GM23338 (cell line): ENCODE measurements around the gene MYL6. TPM values are rescaled to one million over a fixed set of nuclear protein-coding genes. Genes with fewer than 3 reads are reported as not detected.
A peak's percentile ranks its signal among the peaks of the same experiment; 100 is the strongest.

Experiments
- ATAC-seq: fragments of 200-7000 bp; cut with Tn5 transposase; 3 replicates; pipeline ENCODE4 v1.9.1; 2020
- DNase-seq: peaks from one replicate; pipeline ENCODE4 v3.0.0-alpha.2; 2015; ENCODE audit warnings: low spot score
- H2AFZ ChIP-seq: fragments of 200-600 bp; sonication (generic); 2 replicates; pipeline ENCODE4 v1.8.0; 2016; ENCODE audit warnings: antibody characterized with exemption, mild to moderate bottlenecking, moderate library complexity
- H3F3A ChIP-seq: fragments of 200-600 bp; sonication (generic); replicated peaks from 2 replicates; pipeline ENCODE4 v1.8.0; 2017; ENCODE audit warnings: antibody characterized with exemption, mixed run types, low read depth
- H3K27ac ChIP-seq: fragments of 200-600 bp; sonication (generic); 2 replicates; pipeline ENCODE4 v1.6.1; 2016; ENCODE audit warnings: low read depth
- H3K27me3 ChIP-seq: fragments of 200-600 bp; sonication (generic); 2 replicates; pipeline ENCODE4 v1.8.0; 2016; ENCODE audit warnings: mild to moderate bottlenecking, mixed run types, moderate library complexity; ENCODE audit not compliant: insufficient read depth
- H3K36me3 ChIP-seq: fragments of 200-600 bp; sonication (generic); 2 replicates; pipeline ENCODE4 v1.8.0; 2016; ENCODE audit warnings: mild to moderate bottlenecking; ENCODE audit not compliant: insufficient read depth
- H3K4me1 ChIP-seq: fragments of 200-600 bp; sonication (generic); 2 replicates; pipeline ENCODE4 v1.8.0; 2016; ENCODE audit warnings: mild to moderate bottlenecking, moderate library complexity; ENCODE audit not compliant: insufficient read depth
- H3K4me2 ChIP-seq: fragments of 200-600 bp; sonication (generic); 2 replicates; pipeline ENCODE4 v1.7.1; 2017; ENCODE audit warnings: mixed run types
- H3K4me3 ChIP-seq: fragments of 200-600 bp; sonication (generic); 2 replicates; pipeline ENCODE4 v1.6.1; 2016; ENCODE audit warnings: mixed run types
- H3K79me2 ChIP-seq: fragments of 200-600 bp; sonication (generic); replicated peaks from 2 replicates; pipeline ENCODE4 v1.8.0; 2017; ENCODE audit warnings: mild to moderate bottlenecking; ENCODE audit not compliant: insufficient read depth
- H3K9me2 ChIP-seq: fragments of 200-600 bp; sonication (generic); 2 replicates; pipeline ENCODE4 v1.8.0; 2017; ENCODE audit not compliant: insufficient read depth
- H4K20me1 ChIP-seq: fragments of 200-600 bp; sonication (generic); replicated peaks from 2 replicates; pipeline ENCODE4 v1.8.0; 2017; ENCODE audit warnings: mild to moderate bottlenecking; ENCODE audit not compliant: insufficient read depth
- H3K27ac Mint-ChIP-seq: 2 replicates; pipeline ENCODE4 v1.8.0; 2020; ENCODE audit warnings: inconsistent platforms, mild to moderate bottlenecking, moderate library complexity, mixed read lengths
- H3K27me3 Mint-ChIP-seq: 3 replicates; pipeline ENCODE4 v1.8.0; 2022; ENCODE audit warnings: low read depth, mild to moderate bottlenecking, moderate library complexity, mixed read lengths, inconsistent platforms; ENCODE audit not compliant: insufficient read depth, poor library complexity
- H3K36me3 Mint-ChIP-seq: 3 replicates; pipeline ENCODE4 v1.8.0; 2021; ENCODE audit warnings: low read depth, mild to moderate bottlenecking, inconsistent platforms, moderate library complexity, mixed read lengths
- H3K4me1 Mint-ChIP-seq: 3 replicates; pipeline ENCODE4 v1.8.0; 2020; ENCODE audit warnings: mild to moderate bottlenecking, inconsistent platforms, mixed read lengths
- H3K4me3 Mint-ChIP-seq: 3 replicates; pipeline ENCODE4 v1.8.0; 2021; ENCODE audit warnings: moderate library complexity, mild to moderate bottlenecking, inconsistent platforms, mixed read lengths
- H3K9me3 Mint-ChIP-seq: 3 replicates; pipeline ENCODE4 v1.8.0; 2020; ENCODE audit warnings: moderate library complexity, mild to moderate bottlenecking, inconsistent platforms, mixed read lengths
- CREB1 ChIP-seq: fragments of 250-450 bp; sonication (Bioruptor Pico); IDR thresholded peaks from 2 replicates; pipeline ENCODE4 v1.5.0; 2020; ENCODE audit warnings: low read depth, mild to moderate bottlenecking, moderate library complexity
- EZH2 ChIP-seq: fragments of 200-600 bp; sonication (generic); IDR thresholded peaks from one replicate; pipeline ENCODE4 v1.8.0; 2017; ENCODE audit warnings: antibody characterized with exemption, mild to moderate bottlenecking, low read depth; ENCODE audit not compliant: unreplicated experiment
- EZH2phosphoT487 ChIP-seq: fragments of 200-600 bp; sonication (generic); IDR thresholded peaks from one replicate; pipeline ENCODE4 v1.8.1; 2018; ENCODE audit warnings: antibody characterized with exemption; ENCODE audit not compliant: unreplicated experiment
- JUNB ChIP-seq: IDR thresholded peaks from one replicate; pipeline ENCODE4 v1.6.1; 2016; ENCODE audit warnings: antibody characterized with exemption; ENCODE audit not compliant: unreplicated experiment
- NANOG ChIP-seq: IDR thresholded peaks from 2 replicates; pipeline ENCODE4 v1.6.1; 2016; ENCODE audit warnings: antibody characterized with exemption, borderline replicate concordance
- POLR2AphosphoS5 ChIP-seq: IDR thresholded peaks from 2 replicates; pipeline ENCODE4 v1.6.1; 2016; ENCODE audit warnings: antibody characterized with exemption, low read depth
- STAT1 ChIP-seq: IDR thresholded peaks from one replicate; pipeline ENCODE4 v1.6.1; 2016; ENCODE audit warnings: antibody characterized with exemption; ENCODE audit not compliant: unreplicated experiment
- ZNF114 ChIP-seq: fragments of 250-450 bp; sonication (Bioruptor Pico); IDR thresholded peaks from 2 replicates; pipeline ENCODE4 v1.5.0; 2020; ENCODE audit warnings: mild to moderate bottlenecking, moderate library complexity
- ZNF331 ChIP-seq: fragments of 250-450 bp; sonication (Bioruptor Pico); IDR thresholded peaks from 2 replicates; pipeline ENCODE4 v1.5.0; 2020; ENCODE audit warnings: low read depth, mild to moderate bottlenecking, moderate library complexity
- polyA plus RNA-seq: library from polyadenylated mRNA; unstranded; fragments of >200 nt; fragmentation: Nextera tagmentation; extraction: Ambion mirVana; gene quantifications from 2 replicates; pipeline ENCODE4 v1.2.1, GENCODE V29; 2016
- total RNA-seq: library from RNA; depleted of rRNA; stranded (reverse); fragments of >200 nt; shearing (Covaris generic); gene quantifications from 2 replicates; pipeline ENCODE4 v1.2.3, GENCODE V29; 2014
- TF ChIP-seq, protein P1 (sequence below): IDR thresholded peaks from 2 replicates; pipeline ENCODE4 v1.6.1; 2016; ENCODE audit warnings: antibody characterized with exemption
- TF ChIP-seq, protein P2 (sequence below): IDR thresholded peaks from one replicate; pipeline ENCODE4 v1.6.1; 2018; ENCODE audit warnings: antibody characterized with exemption; ENCODE audit not compliant: unreplicated experiment
- TF ChIP-seq, protein P3 (sequence below), 2 experiments: fragments of 200-600 bp in 1 of 2; sonication (generic) in 1 of 2; conservative IDR thresholded peaks; 2 replicates each; pipeline versions ENCODE4 v1.5.1 to v1.6.1; 2016 to 2017; ENCODE audit warnings: antibody characterized with exemption in 2 of 2, low read depth in 2 of 2, mild to moderate bottlenecking in 2 of 2, moderate library complexity in 1 of 2
- TF ChIP-seq, protein P4 (sequence below): fragments of 250-450 bp; sonication (Bioruptor Pico); IDR thresholded peaks from 2 replicates; pipeline ENCODE4 v1.5.0; 2020; ENCODE audit warnings: mild to moderate bottlenecking, moderate library complexity

Gene MYL6
- total and polyA plus RNA-seq, 2 experiments from 2014 or later, result 1,092 to 1,545 TPM

DNA sequence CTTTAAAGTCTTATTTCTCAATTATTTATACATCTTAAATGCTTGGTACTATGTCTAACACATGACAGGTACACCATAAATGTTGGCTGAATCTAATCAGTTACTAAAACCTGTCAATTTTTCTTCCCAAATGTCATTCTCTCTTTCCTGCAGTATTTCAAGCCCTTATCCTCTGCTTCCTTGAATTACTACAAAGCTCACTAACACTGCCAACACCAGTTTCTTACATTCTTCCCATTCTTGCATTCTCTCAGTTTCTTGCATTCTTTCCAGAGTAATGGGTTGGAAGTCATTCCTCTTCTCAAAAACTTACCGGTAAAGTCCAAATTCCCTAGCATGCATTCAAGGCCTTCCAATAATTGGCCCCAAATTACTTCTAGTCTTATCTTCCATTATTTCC lies 40.7 kb downstream of the MYL6 start:
- Mint-ChIP-seq H3K27me3 (peaks cover 14% of the 10 kb centered on the region), H3K27ac (0 out of 2 replicates have a peak overlapping the region, but pooled peaks have one; percentile 18), H3K9me3 (no peaks in the 10 kb centered on the region), H3K36me3 (peaks cover 8% of the 10 kb centered on the region; the same call in 1 of the 3 replicates), H3K4me3 (no peak overlapping the region; the same call in 2 of the 3 replicates), H3K4me1 (peaks cover 21% of the 10 kb centered on the region)
- ATAC-seq (peak; percentile 60), DNase-seq (peak; percentile 72)
- H3K27me3 ChIP-seq, result no peaks in the 10 kb centered on the region
- H3K4me1 ChIP-seq, result no peaks in the 10 kb centered on the region
- no peaks in the 10 kb centered on the region for H3K36me3 ChIP-seq
- H3K9me2 ChIP-seq, result 0 out of 2 replicates have a peak, but pooled peaks cover 5% of the 10 kb centered on the region
- no peak overlapping the region for H3K4me3 ChIP-seq
- H3K79me2 ChIP-seq, result no peaks in the 10 kb centered on the region
- TF ChIP-seq ZNF114 (CRISPR knock-in tag), result no peak
- TF ChIP-seq, protein P1, sequence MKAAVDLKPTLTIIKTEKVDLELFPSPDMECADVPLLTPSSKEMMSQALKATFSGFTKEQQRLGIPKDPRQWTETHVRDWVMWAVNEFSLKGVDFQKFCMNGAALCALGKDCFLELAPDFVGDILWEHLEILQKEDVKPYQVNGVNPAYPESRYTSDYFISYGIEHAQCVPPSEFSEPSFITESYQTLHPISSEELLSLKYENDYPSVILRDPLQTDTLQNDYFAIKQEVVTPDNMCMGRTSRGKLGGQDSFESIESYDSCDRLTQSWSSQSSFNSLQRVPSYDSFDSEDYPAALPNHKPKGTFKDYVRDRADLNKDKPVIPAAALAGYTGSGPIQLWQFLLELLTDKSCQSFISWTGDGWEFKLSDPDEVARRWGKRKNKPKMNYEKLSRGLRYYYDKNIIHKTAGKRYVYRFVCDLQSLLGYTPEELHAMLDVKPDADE, result no peak
- TF ChIP-seq, protein P2, sequence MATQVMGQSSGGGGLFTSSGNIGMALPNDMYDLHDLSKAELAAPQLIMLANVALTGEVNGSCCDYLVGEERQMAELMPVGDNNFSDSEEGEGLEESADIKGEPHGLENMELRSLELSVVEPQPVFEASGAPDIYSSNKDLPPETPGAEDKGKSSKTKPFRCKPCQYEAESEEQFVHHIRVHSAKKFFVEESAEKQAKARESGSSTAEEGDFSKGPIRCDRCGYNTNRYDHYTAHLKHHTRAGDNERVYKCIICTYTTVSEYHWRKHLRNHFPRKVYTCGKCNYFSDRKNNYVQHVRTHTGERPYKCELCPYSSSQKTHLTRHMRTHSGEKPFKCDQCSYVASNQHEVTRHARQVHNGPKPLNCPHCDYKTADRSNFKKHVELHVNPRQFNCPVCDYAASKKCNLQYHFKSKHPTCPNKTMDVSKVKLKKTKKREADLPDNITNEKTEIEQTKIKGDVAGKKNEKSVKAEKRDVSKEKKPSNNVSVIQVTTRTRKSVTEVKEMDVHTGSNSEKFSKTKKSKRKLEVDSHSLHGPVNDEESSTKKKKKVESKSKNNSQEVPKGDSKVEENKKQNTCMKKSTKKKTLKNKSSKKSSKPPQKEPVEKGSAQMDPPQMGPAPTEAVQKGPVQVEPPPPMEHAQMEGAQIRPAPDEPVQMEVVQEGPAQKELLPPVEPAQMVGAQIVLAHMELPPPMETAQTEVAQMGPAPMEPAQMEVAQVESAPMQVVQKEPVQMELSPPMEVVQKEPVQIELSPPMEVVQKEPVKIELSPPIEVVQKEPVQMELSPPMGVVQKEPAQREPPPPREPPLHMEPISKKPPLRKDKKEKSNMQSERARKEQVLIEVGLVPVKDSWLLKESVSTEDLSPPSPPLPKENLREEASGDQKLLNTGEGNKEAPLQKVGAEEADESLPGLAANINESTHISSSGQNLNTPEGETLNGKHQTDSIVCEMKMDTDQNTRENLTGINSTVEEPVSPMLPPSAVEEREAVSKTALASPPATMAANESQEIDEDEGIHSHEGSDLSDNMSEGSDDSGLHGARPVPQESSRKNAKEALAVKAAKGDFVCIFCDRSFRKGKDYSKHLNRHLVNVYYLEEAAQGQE, result no peak
- no peak for TF ChIP-seq POLR2AphosphoS5
- TF ChIP-seq ZNF331, result no peak
- TF ChIP-seq CREB1 (CRISPR knock-in tag), result no peak
- no peak for TF ChIP-seq STAT1
- TF ChIP-seq, protein P3, sequence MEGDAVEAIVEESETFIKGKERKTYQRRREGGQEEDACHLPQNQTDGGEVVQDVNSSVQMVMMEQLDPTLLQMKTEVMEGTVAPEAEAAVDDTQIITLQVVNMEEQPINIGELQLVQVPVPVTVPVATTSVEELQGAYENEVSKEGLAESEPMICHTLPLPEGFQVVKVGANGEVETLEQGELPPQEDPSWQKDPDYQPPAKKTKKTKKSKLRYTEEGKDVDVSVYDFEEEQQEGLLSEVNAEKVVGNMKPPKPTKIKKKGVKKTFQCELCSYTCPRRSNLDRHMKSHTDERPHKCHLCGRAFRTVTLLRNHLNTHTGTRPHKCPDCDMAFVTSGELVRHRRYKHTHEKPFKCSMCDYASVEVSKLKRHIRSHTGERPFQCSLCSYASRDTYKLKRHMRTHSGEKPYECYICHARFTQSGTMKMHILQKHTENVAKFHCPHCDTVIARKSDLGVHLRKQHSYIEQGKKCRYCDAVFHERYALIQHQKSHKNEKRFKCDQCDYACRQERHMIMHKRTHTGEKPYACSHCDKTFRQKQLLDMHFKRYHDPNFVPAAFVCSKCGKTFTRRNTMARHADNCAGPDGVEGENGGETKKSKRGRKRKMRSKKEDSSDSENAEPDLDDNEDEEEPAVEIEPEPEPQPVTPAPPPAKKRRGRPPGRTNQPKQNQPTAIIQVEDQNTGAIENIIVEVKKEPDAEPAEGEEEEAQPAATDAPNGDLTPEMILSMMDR (conservative IDR thresholded peaks at IDR 0.05; ENCODE audit: low read depth in 2 of 2), result no peak
- TF ChIP-seq EZH2phosphoT487, result no peak
- no peak for TF ChIP-seq JUNB
- TF ChIP-seq, protein P4, sequence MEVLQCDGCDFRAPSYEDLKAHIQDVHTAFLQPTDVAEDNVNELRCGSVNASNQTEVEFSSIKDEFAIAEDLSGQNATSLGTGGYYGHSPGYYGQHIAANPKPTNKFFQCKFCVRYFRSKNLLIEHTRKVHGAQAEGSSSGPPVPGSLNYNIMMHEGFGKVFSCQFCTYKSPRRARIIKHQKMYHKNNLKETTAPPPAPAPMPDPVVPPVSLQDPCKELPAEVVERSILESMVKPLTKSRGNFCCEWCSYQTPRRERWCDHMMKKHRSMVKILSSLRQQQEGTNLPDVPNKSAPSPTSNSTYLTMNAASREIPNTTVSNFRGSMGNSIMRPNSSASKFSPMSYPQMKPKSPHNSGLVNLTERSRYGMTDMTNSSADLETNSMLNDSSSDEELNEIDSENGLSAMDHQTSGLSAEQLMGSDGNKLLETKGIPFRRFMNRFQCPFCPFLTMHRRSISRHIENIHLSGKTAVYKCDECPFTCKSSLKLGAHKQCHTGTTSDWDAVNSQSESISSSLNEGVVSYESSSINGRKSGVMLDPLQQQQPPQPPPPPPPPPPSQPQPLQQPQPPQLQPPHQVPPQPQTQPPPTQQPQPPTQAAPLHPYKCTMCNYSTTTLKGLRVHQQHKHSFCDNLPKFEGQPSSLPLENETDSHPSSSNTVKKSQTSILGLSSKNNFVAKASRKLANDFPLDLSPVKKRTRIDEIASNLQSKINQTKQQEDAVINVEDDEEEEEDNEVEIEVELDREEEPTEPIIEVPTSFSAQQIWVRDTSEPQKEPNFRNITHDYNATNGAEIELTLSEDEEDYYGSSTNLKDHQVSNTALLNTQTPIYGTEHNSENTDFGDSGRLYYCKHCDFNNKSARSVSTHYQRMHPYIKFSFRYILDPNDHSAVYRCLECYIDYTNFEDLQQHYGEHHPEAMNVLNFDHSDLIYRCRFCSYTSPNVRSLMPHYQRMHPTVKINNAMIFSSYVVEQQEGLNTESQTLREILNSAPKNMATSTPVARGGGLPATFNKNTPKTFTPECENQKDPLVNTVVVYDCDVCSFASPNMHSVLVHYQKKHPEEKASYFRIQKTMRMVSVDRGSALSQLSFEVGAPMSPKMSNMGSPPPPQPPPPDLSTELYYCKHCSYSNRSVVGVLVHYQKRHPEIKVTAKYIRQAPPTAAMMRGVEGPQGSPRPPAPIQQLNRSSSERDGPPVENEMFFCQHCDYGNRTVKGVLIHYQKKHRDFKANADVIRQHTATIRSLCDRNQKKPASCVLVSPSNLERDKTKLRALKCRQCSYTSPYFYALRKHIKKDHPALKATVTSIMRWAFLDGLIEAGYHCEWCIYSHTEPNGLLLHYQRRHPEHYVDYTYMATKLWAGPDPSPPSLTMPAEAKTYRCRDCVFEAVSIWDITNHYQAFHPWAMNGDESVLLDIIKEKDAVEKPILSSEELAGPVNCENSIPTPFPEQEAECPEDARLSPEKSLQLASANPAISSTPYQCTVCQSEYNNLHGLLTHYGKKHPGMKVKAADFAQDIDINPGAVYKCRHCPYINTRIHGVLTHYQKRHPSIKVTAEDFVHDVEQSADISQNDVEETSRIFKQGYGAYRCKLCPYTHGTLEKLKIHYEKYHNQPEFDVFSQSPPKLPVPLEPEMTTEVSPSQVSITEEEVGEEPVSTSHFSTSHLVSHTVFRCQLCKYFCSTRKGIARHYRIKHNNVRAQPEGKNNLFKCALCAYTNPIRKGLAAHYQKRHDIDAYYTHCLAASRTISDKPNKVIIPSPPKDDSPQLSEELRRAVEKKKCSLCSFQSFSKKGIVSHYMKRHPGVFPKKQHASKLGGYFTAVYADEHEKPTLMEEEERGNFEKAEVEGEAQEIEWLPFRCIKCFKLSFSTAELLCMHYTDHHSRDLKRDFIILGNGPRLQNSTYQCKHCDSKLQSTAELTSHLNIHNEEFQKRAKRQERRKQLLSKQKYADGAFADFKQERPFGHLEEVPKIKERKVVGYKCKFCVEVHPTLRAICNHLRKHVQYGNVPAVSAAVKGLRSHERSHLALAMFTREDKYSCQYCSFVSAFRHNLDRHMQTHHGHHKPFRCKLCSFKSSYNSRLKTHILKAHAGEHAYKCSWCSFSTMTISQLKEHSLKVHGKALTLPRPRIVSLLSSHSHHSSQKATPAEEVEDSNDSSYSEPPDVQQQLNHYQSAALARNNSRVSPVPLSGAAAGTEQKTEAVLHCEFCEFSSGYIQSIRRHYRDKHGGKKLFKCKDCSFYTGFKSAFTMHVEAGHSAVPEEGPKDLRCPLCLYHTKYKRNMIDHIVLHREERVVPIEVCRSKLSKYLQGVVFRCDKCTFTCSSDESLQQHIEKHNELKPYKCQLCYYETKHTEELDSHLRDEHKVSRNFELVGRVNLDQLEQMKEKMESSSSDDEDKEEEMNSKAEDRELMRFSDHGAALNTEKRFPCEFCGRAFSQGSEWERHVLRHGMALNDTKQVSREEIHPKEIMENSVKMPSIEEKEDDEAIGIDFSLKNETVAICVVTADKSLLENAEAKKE (CRISPR knock-in tag), result no peak
- TF ChIP-seq EZH2, result no peak
- TF ChIP-seq NANOG, result no peak
- no peaks in the 10 kb centered on the region for H4K20me1 ChIP-seq
- H3K4me2 ChIP-seq, result peak overlapping the region; percentile 5; the same call in 1 of the 2 replicates
- H3K27ac ChIP-seq, result peak overlapping the region; percentile 67; the same call in 1 of the 2 replicates
- no peak overlapping the region for H2AFZ ChIP-seq
- no peaks in the 10 kb centered on the region for H3F3A ChIP-seq
